ENCODE measurements around the gene CLCN1.
"Not testable (repeated sequence)": the region's sequence is repeated elsewhere in the genome, so short reads cannot be mapped to it uniquely, and the experiment has no call there.

CLCN1 gene

GRCh38 chr7:143388051-143388450 lies 72.1 kb downstream of the CLCN1 start:
- no peak for DNase-seq

GRCh38 chr7:143388491-143389101 lies 72.7 kb downstream of the CLCN1 start:
- DNase-seq = no peak

DNA sequence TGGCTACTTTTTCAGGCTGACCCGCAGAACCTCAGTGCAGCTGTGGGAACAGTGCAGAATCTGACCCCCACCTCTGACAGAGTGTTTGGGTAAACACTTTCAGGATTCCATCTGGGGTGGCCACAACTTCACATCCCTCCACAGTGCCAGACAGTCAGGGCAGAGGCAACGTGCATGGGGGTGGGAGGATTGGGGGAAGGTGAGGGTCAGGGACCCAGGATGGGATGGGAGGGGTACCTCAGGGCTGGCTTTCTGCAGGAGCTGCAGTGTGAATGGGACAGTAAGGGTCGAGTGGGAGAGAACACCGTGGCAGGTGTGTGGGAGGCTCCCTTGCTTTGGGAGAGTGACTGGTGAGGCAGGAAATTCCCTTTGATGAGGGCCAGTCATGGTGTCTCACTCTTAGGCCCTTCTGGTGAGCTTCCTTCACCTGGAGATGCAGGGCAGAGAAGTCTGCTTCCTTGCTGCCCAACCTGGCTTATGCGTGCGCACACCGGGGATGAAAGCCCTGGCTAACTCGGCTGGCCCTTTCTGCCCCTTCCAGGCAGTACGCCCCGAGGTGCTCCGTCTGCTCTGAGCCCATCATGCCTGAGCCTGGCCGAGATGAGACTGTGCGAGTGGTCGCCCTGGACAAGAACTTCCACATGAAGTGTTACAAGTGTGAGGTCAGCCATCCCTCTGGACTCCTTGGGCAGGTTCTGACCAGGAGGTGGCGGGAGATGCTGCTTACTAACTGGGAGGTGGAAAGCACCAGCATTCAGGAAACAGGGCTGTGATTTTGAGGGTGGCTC lies 73.6 kb downstream of the CLCN1 start:
- DNase-seq = no peak

- no peak for DNase-seq
These were observed 74.3 kb downstream of the CLCN1 start for GRCh38 chr7:143390104-143390772.

DNA sequence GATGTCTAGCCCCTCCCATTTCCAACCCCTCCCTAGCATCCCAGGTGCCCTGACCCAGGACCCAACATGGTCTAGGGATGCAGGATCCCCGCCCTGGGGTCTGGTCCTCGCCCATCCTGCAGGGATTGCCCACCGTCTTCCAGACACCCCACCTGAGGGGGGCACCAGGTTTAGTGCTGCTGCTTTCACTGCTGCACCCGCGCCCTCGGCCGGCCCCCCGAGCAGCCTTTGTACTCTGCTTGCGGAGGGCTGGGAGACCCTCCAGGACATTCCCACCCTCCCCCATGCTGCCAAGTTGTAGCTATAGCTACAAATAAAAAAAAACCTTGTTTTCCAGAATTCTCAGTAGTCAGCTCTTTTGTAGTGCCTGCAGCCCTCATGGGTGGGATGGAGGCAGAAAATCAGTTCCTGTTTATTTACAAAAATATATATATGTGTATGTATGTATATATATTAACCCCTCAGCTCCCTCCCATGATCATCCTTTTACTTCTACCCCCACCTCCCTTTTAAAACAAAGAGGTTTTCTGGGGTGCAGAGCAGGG lies 74.9 kb downstream of the CLCN1 start:
- no peak for DNase-seq

DNA sequence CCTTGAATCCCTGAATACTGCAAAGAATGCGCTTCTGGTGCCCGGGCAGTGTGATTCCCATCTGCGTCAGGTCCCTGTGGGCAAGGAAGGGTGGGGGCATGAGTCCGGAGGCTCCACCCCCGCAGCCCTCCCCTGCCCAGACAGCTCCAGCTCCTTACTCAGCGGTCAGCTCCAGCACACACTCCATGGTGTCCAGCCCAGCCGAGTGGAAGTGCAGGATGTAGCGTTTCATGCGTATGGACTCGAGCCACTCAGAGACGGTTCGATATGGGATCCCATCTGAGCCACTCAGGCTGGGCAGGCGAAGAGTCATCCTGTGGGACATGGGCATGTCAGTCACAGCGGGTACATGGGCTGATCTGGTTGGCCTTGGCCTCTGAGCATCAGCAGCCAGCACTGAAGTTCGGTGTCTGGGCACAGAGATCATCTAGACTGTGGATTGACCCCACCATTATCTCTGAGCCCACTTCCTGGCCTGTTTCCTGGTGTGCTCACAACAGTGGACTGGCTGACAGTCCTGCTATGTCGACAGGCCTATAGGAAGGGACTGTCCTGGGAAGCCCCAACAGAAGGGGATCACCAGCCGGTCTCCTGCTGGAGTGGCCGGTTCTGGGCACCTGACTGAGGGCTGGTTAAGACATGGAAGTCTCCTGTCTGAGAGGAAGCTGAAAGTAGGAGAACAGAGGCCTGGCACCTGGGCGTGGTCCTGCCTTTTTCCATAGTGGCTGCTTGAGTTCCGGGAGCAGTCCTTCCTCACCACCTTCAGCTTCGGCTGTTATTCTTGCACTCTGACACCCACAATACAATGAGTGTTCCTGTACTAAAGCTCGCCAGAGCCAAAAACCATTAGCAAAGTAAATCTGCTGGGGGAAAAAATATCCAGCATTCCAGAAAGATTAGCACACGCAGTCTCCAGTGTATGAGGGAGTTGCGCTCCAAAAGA lies 75.8 kb downstream of the CLCN1 start:
- no peak for DNase-seq

DNA sequence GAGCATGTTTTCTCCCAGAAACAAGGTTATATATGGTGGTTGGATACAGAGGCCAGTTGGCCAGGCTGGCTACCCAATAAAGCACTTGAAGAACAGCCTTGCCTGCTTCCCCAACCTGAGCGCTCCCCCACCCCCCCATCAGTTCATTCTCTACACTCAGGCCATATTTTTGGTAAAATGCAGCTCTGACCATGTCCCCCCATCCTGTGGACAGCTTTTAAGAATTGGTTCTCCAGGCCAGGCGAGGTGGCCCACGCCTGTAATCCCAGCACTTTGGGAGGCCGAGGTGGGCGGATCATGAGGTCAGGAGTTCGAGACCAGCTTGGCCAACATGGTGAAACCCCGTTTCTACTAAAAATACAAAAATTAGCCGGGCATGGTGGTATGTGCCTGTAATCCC lies 76.5 kb downstream of the CLCN1 start:
- not testable (repeated sequence) for DNase-seq

DNA sequence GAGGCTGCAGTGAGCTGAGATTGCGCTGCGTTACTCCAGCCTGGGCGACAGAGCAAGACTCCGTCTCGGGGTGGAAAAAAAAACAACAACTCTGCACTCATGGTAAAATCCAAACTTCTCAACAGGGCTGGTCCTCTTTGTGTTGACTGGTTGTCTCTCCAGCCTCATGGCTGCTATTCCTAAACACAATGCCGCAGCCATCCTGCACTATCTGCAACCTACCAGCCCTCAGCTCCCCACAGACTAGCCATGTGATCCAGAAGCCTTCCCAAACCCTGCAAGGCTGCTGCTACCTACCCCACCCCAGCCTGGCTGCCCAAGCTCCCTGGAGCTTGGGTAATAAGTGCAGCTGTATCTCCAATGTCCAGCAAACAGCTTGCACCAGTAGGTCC lies 77.0 kb downstream of the CLCN1 start:
- DNase-seq = no peak

GRCh38 chr7:143393267-143394041 lies 77.5 kb downstream of the CLCN1 start:
- DNase-seq = no peak

- DNase-seq = no peak
These were observed 78.2 kb downstream of the CLCN1 start for GRCh38 chr7:143394068-143394467.

- DNase-seq = no peak
These were observed 78.9 kb downstream of the CLCN1 start for GRCh38 chr7:143394777-143395176.

- DNase-seq = no peak
These were observed 79.6 kb downstream of the CLCN1 start for GRCh38 chr7:143395187-143396149.

GRCh38 chr7:143396182-143396581 lies 80.3 kb downstream of the CLCN1 start:
- DNase-seq = no peak

DNA sequence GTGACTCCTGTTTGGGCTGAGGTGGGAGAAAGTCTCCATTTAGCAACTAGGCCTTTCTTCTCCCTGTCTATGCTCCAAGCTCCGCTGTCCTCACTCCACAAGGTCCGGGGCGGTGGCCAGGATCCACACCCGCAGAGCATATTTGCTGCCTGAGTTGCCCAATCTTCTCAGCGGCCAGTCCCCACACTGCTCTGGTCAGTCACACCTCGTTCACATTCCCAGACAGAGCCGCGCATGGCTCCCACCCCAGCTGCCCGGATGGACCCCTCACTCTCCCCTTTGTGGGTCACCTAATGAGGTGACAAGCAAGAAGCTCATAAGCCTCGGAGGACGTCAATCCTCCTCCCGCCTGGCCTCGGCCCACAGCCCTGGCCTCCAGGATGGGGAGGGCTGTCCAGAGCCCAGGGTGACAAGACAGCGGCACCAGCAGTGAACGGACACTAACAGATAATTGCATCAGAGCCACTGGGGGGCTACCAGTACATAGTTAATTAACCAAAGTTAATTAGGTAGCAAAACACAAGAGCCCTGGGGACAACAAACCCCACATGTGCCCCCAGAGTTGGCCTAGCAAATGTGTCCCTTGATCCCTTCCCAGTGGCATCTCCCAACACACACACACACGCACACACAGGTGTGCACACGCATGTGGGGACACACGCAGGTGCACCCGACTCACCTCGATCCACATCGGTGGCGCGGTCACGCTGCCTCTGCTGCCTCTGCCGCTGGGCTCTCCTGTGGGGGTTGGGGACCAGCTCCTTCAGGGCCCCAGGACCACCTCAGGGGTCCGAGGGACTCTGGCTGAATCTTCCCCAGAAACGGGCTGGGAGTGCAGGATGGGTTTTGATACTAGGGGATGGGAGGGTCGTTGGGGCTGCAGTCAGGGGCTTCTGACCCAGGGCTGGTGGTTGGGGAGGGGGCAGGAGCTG lies 81.0 kb downstream of the CLCN1 start:
- no peak for DNase-seq

DNA sequence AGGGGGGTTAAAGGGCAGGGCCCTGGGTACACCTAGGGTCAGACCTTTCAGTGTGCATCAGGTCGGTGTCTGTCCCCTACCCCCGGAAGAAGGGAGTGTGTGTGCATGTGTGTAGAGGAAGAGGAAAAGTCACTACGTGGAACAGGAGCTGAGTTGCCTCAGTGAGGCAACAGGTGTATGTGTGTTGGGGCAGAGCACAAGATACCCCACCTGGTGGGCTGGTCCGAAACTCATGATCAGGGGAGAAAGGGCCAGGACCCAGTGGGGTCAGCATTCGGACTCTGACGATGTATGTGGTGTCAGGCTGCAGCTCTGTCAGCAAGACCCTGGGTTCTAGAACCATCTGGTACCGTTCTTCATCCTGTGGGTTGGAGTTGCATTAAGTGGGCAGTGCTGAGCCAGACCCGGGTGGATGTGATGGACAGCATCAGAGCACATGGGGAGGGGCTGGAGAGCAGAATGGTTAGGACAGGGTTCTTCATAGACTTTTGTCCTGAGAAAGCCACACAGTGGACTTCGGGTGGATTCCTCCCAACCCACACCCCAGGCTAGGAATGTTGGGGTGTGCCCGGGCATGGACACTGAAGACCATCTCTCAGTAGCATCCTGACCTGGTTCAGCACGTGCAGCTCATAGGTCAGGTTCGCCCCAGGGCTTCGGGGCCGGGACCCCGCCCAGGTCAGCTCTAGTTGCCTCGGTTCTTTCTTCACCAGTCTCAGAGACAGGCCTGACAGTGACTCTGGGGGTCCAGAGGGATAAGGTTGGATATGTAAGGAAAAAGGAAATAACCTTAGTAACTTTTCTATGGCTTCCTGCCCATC lies 82.0 kb downstream of the CLCN1 start:
- no peak for DNase-seq

DNA sequence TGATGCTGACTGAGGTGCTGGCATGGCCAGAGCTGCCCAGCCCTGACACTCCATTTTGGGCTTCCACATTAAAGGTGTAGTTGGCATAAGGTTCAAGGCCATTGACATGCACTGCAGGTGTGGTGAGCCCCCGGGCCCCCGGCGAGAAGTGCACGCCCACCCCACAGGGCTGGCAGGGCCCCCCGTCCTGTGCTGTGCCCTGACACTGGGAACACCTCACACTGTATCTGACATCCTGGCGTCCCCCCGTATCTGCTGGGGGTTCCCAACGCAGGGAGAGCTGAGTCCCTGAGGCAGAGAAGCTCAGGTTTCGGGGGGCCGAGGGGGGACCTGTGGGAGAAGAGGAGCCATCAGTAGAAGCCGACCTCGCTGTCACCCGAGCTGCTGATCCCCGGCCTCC lies 82.7 kb downstream of the CLCN1 start:
- no peak for DNase-seq

DNA sequence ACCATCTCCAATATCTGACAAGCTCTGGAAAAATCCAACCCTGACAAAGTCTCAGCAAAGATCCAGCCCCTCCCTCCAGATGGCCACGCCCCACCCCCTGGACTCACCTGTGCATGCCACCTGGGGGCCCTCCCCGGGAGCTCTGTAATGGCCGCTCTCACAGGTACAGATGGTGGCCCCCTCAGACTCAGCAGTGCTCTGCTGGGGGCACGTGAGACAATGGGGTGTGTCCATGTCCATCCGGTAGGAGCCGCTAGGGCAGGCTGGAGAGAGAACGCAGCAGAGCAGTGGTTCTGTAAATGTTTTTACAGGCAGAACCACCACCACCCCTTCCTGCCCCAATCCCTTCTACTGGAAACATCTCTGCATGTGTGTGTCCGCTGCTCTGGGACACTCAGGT lies 83.2 kb downstream of the CLCN1 start:
- DNase-seq = no peak

- DNase-seq = no peak
These were observed 83.7 kb downstream of the CLCN1 start for GRCh38 chr7:143399642-143400041.

DNA sequence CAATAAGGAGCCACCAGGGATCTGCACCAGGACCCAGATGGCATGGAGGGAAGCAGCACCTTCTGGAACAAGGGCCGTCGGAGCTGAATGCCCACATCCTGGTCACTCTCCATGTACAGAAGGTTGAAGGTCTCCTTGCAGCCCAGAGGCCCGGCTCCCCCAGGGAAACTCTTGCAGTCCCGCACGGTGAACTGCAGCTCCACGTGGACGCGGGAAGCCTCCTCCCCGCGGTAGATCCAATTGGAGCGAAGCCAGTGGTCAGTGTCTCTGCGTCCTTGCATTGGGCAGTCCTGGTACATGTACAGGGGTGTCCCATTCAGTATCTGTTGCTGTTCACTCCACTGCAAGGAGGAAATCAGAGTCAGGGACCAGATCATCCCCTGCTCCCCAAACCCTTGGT lies 85.4 kb downstream of the CLCN1 start:
- no peak for DNase-seq
